GM21576 (cell line): ENCODE results near the gene BARD1.

Experiments used
- ATAC-seq: cut with Tn5 transposase; IDR thresholded peaks from one replicate; pipeline ENCODE4 v1.9.1; 2021; ENCODE audit warnings: mild to moderate bottlenecking, moderate library complexity; ENCODE audit not compliant: unreplicated experiment

Gene BARD1

DNA sequence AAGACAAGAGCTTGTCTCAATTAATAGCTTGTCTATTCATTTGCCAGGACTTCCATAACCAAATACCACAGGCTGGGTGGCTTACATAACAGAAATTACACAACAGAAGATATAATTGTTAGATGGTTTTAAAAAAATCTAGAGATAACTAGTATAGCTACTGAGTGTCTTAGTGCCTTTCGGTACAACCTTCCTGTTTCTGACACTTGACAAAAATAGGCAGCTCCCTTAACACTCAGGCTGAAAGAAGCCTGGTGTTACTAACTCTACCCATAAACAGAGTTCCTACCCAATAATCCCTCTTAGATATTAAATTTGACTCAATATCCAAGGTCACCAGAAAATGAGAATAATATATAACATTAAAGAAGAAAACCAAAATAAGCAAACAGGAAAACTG, 129.7 kb downstream of the BARD1 start:
- ATAC-seq: peak; percentile 48

DNA sequence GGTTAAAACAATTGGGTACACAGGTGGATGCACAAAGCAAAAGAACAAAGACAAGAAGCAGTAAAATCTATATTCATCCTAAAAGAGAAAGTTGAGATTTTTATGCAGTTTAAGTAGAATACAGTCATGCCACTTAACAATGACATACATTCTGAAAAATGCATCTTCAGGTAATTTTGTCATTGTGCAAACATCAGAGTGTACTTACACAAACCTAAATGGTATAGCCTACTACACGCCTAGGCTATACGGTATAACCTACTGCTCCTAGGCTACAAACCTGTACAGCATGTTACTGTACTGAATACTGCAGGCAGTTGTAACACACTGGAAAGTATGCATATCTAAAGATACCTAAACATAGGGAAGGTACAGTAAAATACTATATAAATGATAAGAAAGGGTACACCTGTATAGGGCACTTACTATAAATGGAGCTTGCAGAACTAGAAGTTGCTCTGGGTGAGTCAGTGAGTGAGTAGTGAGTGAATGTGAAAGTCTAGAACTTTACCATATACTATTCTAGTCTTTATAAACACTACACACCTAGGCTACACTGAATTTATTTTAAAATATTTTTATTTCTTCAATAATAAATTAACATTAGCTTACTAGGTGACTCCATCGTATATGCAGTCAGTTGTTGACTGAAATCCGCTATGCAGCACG, 132.9 kb downstream of the BARD1 start:
- ATAC-seq: peak; percentile 40
